ENCODE results near the gene XPNPEP1.
"Not testable (repeated sequence)": the region's sequence is repeated elsewhere in the genome, so short reads cannot be mapped to it uniquely, and the experiment has no call there.

Gene XPNPEP1

GRCh38 chr10:109924967-109925620 is 1.8 kb upstream of the XPNPEP1 start:
- in situ Hi-C loops (cut with MboI; ENCODE audit: low sequenced_read_pairs) = no loop called here

- in situ Hi-C loops (cut with MboI; ENCODE audit: low sequenced_read_pairs) = no loop called here
Observed at GRCh38 chr10:109924087-109924486, 776 bp upstream of the XPNPEP1 start.

DNA sequence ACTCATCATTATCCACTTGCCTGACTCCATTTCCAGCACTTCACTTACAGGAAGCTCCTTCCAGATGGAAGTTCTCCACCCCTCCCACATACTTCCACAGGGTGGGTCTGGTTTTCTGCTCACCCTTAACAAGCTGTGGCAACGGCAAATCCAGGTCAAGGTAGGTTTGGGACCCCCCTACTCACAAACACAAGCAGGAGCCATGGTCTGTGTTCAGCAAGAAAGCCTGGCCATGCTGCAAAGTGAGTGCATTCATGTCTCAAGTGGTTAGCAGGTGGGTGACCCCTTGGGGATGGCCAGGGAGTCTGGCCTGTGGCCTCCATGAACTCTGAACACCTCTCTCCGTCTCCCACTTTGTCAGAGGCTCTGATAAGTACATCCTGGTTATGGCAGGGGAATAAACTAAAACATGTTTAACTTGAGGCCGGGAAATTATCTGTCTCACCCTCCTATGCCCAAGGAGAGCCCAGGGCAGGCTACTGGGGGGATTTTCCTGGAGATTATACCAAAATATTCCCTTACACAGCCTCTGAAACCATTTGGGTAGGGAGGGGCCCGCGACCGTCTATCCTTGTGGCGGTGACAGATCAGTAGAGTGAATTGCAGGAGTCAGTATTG is 844 bp downstream of the XPNPEP1 start:
- in situ Hi-C loops (cut with MboI; ENCODE audit: low sequenced_read_pairs) = no loop called here

GRCh38 chr10:109920016-109920415 is 3.3 kb downstream of the XPNPEP1 start:
- in situ Hi-C loops (cut with MboI; ENCODE audit: low sequenced_read_pairs) = no loop called here

GRCh38 chr10:109919220-109919619 is 4.1 kb downstream of the XPNPEP1 start:
- in situ Hi-C loops (cut with MboI; ENCODE audit: low sequenced_read_pairs) = no loop called here

GRCh38 chr10:109918707-109919106 is 4.6 kb downstream of the XPNPEP1 start:
- in situ Hi-C loops (cut with MboI; ENCODE audit: low sequenced_read_pairs) = not testable (repeated sequence)

DNA sequence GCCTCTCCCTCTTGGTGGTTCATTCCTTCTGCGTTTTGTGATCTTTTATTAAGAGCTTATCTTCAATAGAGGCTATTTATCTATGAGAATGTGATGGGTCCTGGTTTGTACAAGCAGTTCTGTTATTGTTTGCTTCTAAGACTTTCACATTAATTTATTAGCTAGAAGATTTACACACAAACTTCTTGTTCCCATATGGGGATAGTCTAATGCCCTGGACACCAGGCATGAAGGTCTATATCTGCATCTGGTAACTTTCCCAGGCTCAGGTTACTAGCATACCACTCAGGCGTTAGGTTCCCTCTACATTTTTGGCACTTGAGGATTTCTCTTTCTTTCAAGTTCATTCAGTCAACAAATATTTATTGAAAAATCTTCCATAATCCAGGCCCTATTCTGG is 7.7 kb downstream of the XPNPEP1 start:
- in situ Hi-C loops (cut with MboI; ENCODE audit: low sequenced_read_pairs) = no loop called here

DNA sequence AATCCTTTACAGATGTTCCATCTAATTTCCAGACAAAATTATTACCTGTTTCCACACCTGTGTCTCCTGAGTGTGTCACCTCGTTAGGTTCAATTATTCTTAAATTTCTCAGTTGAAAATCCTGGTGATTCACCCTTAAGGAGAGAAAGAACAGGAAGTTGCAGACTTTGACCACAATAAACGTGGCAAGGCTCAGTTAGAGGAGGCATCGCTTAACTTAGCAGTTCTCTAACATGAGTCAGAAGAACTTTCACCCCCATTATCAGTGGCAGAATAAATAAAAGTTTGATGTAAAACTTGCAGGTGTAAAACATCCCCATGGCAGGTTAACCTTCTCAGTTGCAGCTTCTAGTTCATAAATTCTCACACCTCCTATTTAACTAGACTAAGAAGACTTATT is 8.3 kb downstream of the XPNPEP1 start:
- in situ Hi-C loops (cut with MboI; ENCODE audit: low sequenced_read_pairs) = no loop called here

DNA sequence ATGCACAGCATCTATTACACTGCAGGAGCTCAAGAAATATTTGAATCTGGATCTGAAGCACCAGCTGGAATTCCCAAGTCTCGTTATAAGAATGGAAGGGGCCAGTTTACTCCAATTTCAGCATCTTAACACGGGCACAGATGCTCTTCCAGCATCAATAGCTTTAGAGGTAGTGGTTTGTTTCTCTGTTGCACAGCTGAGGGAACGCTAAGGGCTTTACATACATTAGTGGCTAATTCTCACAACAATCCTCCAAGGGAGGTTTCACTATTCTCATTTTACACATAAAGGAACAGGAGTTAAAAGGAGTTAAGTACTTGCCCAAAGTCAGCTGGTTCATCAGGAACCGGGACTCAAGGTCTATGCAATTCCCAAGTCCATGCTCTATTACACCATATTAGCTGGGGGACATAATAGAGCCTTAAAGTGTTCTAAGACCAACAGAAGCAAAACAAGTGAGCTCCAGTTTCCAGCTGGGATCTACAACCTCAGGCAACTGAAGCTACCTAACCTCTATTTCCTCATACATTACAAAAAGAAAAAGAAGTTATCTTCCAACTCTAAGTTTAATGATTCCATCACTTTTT is 9.9 kb downstream of the XPNPEP1 start:
- in situ Hi-C loops (cut with MboI; ENCODE audit: low sequenced_read_pairs) = no loop called here

GRCh38 chr10:109912335-109913281 is 10.7 kb downstream of the XPNPEP1 start:
- in situ Hi-C loops (cut with MboI; ENCODE audit: low sequenced_read_pairs) = no loop called here

GRCh38 chr10:109911903-109912302 is 11.4 kb downstream of the XPNPEP1 start:
- in situ Hi-C loops (cut with MboI; ENCODE audit: low sequenced_read_pairs) = no loop called here

GRCh38 chr10:109906316-109906715 is 17.0 kb downstream of the XPNPEP1 start:
- in situ Hi-C loops (cut with MboI; ENCODE audit: low sequenced_read_pairs) = no loop called here

- in situ Hi-C loops (cut with MboI; ENCODE audit: low sequenced_read_pairs) = no loop called here
Observed at GRCh38 chr10:109904397-109904796, 18.9 kb downstream of the XPNPEP1 start.

DNA sequence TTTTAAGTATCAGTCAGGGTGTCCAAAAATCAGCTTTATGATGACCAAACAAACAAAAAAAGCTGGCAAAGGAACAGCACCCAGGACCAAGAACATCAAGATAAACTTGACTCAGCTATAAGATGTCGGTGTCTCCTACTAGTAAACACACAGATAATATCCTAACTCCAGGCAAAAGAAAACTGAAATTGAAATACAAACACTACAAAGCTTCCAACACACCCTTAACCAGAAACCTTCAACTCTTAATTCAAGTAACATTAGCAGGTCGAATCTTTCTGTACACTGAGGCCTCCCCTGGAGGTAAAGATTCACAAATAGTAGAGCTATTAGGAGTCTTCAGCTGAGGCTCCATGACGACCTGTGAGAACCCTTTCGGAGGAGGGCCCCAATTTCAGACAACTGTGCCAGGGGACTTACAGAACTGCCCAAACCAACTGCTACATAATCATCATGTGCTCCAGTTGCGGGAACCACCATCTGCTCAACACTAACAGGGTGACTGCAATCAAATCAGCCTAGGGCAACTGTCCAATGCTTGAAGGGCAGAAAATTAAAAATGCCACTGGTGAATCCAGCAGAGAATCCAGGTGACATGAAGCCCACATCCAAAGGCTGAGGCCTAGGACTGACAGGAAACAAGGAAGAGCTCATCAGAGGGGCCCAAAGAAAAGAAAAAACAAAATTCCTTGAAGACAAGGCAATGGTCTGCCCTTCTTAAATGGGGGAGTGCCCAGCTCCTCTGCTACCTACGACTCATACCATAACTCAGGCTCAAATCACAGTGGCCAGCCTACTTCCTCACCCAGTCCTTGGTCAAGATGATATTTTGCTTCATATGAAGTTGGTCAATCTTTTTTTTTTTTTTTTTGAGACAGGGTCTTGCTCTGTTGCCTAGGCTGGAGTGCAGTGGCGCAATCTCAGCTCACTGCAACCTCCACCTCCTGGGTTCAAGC is 20.0 kb downstream of the XPNPEP1 start:
- in situ Hi-C loops (cut with MboI; ENCODE audit: low sequenced_read_pairs) = no loop called here

GRCh38 chr10:109899356-109900331 is 23.7 kb downstream of the XPNPEP1 start:
- in situ Hi-C loops (cut with MboI; ENCODE audit: low sequenced_read_pairs) = loop anchor here (25.0 kb wide), 1 partner anchor 388 kb away; no protein-coding TSS in a partner anchor

DNA sequence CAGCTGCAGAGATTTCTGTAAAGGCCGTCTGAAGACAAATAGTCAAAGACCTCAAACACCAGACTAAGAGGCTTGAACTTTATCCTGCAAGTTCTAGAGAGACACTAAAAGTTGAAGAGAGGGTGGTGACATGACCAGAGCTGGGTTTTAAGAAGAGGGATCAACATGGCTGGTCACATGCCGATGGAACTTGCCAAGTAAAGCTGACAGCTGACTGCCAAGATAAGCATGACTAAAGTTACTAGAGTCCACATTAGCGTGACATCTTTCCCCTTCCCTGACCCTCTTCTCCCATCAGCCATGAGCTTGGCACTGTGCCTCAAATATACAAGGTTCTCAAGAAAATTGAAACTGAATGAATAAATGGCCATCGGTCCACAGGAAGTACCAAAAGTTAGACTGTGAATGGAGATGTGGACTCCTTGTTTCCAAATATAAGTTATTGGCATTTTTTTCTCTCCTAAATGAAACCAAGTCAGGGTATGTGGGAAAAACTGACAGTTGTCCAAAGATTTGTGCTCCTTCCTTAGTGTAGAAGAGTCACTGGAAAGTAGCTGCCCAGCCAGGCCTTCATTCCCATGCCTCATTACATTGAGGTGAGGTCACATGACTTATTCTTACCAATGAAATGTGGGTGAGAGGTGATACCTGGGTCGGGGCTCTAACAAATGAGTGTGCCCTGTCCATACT is 24.5 kb downstream of the XPNPEP1 start:
- in situ Hi-C loops (cut with MboI; ENCODE audit: low sequenced_read_pairs) = loop anchor here (25.0 kb wide), 1 partner anchor 388 kb away; no protein-coding TSS in a partner anchor

DNA sequence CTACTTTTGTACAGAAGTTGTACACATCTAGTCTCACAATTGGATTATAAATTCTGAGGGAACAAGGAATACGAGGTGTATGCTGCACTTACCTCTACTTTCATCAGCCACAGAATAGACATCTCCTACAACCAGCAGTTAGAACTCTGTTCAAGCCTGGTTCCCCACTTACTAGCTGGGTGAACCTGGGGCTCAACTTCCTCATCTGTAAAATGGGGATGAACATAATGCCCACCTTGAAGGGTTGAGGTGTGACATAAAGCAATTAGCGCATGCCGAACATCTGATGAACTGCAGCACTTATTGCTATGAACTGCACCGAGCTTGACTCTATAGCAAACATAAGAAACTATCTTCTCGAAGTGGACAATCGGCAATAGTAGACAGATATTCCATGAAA is 25.3 kb downstream of the XPNPEP1 start:
- in situ Hi-C loops (cut with MboI; ENCODE audit: low sequenced_read_pairs) = loop anchor here (25.0 kb wide), 1 partner anchor 389 kb away; no protein-coding TSS in a partner anchor

DNA sequence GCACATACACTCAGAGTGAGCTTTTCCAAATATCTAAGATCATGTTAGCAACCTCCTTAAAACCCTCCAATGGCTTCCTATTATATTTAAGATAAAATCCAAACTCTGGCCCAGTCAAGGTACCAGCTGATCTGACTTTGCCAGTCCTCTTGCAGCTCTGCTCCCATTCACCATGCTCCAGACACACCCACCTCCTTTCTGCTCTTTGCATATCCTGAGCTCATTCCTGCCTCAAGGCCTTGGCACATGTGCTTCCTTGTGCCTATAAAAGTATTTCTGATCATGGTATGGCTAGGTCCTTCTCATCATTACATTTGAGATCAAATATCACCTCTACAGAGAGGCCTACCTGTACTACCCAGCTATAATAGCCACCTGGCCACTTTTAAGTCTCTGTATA is 27.5 kb downstream of the XPNPEP1 start:
- in situ Hi-C loops (cut with MboI; ENCODE audit: low sequenced_read_pairs) = loop anchor here (25.0 kb wide), 1 partner anchor 391 kb away; no protein-coding TSS in a partner anchor
